NCI-H82 treated with DMSO at 0.1 percent for 48 hours (cell line): ENCODE measurements around the gene SLC25A13.

ENCODE experiments used
- DNase-seq: peaks from one replicate; lab custom pipeline; 2025; ENCODE audit not compliant: unreplicated experiment; lab: John Stamatoyannopoulos, UW

The SLC25A13 gene

GRCh38 chr7:96211954-96212353 is 109.9 kb downstream of the SLC25A13 start:
- DNase-seq = no peak

DNA sequence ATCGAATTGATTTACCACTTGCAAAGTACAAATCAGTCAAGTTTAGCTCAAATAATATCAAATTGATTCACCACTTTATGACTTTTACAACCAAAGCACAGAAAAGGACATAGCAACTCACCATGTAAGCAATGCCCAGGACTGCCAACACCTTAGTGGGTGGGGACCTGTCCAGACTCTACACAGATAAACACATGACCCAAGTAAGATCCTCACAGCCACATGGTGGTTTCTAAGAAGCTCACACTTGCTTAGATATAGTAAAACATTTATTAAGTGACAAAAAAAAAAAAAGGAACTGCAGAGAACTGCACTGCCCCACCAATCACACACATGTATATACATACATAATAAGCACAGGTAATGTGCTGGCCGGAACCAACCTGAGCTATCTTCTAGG is 116.2 kb downstream of the SLC25A13 start:
- no peak for DNase-seq

GRCh38 chr7:96204601-96205000 is 117.3 kb downstream of the SLC25A13 start:
- no peak for DNase-seq

DNA sequence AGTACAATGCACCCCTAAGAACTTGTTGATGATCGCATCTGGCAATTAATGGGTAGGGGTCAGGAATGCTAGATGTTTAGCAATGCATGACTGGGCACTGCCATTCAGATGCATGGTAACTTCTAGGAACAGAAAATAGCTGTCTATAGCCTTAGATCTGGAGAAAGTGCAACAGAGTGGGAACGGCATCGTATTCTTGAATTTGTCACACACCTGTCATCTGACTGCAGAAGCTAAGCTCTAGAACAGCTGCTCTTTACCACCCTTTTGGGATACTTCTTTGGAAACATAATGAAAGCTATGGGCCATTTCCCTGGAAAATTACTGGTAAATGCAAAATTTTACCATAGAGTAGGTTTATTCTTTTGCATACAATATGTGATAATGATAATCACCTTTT is 118.1 kb downstream of the SLC25A13 start:
- no peak for DNase-seq

DNA sequence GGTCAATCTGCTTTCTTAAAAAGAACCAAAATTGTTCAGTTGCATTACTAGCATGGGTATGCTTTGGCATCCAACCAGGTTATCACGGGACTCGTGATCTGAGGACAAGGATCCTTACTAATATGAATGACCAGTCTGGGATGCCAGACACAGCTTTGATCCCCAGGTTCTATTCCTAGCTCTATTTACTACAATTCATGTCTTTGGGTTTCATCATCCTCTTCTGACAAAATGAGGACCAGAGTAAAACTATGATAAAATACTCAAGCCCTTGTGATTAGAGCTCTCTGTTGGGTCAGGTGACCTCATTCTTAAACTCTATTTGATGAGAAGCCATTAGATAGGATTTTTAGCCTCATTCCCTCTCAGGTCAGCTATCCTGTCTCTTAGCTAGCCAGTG is 119.8 kb downstream of the SLC25A13 start:
- no peak for DNase-seq

DNA sequence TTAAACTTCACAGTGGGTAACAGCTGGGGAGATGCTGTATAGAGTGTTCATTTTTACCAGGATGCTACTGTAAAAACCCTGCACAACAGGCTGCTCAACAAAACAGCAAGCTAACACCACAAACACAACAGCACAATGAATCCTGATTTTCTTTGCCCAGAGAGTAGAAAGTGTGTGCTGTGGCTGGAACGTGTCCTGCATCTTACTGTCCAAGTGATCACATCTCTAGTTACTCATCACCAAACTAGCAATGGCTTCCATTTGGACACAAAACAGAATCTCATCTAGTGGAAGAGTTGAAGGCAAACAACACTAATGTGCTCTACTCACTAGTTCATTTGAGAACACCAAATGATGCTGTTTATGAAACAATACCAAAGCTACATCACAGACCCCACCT is 121.2 kb downstream of the SLC25A13 start:
- no peak for DNase-seq

DNA sequence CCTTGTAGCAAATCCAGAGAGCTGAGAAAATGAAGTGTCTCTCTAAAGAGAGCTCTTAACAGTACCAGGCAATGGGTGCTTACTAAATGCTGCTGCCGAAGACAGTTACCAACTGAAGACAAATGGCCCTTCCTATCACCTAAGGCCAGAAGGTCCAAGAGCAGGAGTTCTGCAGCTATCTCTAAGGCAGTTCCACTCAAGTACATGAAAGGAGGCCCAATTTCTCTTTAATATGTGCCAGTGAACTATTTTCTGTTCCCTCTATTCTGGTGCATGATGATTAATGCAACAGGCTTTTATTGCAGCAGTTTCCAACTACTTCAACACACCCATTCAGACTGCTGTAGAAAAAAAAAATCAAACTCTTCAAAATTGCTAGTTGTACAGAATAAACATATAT is 122.5 kb downstream of the SLC25A13 start:
- DNase-seq = no peak

GRCh38 chr7:96198047-96198636 is 123.8 kb downstream of the SLC25A13 start:
- no peak for DNase-seq

GRCh38 chr7:96196676-96197075 is 125.2 kb downstream of the SLC25A13 start:
- no peak for DNase-seq

DNA sequence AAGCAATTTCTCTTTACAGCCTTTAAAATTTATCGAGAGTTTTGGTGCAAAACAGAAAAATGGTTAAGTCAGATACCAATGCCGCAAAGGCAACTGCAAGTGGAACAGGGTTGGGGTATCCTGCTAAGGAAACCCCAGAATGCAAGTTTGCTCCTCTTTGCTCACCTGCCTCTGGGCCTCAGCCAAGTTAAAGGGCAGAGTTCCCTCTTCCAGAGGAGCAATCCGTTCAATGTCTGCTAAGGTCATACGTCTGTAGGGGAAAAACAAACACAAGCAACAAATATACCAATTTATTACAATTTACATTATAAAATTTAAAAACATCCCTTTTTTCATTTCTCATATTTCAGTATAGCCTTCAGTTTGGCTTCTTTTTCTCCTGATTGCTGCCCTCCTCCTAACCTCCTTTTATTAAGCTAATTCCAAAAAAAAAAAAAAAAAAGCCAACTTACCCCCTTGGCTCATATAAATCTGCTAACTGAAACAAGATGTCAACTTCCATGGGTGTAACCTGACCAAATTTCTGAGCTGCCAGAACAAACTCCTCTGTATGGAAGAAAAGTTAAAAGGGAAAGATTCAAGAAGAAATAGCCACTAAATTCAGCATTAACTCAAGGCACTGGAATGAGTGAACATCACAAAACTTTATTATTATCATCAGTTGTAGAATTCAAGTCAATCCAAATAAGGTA is 132.6 kb downstream of the SLC25A13 start:
- DNase-seq = no peak

- no peak for DNase-seq
Observed at GRCh38 chr7:96188591-96188991, 133.3 kb downstream of the SLC25A13 start.

DNA sequence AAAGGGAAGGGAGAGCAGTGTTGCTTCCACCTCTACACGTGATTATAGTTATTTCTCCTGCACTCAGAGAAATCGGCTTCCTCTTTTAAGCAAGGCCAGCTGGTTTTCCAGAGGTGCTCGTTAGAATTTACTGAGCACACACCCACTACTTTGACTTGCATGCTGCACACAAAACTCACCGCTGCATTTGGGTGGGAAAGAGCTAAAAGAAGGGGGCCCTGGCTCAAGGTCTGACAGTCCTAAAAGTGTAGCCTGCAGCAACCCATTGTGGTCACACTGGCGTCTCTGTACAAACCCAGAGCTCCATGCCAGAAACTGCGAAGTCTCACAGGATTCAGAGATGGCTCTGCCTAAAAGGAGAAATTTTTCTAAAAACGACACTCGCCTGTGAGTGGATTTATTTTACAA is 133.7 kb downstream of the SLC25A13 start:
- DNase-seq = no peak

DNA sequence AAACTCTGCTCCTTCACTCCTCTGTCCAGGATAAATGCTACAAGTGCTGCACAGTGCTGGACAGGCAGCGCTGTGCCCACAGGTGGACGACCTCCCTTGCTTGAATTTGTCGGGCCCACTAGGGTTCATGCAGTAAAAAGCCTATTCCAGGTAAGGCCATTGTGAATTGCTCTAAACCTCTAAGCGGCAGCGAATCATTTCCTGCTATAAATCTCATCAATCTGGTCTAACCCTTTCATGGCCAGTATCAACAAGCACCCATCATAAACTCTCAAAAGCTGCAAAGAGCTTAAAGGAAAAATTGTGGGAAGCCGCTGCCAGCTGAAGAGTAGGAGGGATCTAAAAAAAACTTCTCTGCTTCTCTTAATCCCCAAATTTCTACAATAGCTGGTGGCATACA is 134.2 kb downstream of the SLC25A13 start:
- DNase-seq = no peak

DNA sequence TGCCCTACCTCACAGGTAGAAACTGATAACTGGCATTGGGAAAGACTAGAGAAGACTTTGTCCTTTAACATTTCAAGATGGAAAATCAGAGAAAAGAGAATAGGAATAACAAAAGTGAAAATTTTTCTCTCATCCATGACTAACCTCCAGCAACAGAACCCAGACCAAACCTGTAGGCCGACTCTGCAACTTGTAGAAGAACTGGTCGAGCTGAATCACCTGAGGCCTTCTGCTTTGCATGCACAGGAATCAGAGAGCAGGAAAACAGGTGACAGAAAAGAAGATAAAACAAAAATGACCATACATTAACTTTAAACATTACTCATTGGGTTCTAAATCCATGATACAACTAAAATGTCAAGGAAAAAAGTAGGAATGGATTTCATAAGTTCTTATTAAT is 137.1 kb downstream of the SLC25A13 start:
- no peak for DNase-seq

DNA sequence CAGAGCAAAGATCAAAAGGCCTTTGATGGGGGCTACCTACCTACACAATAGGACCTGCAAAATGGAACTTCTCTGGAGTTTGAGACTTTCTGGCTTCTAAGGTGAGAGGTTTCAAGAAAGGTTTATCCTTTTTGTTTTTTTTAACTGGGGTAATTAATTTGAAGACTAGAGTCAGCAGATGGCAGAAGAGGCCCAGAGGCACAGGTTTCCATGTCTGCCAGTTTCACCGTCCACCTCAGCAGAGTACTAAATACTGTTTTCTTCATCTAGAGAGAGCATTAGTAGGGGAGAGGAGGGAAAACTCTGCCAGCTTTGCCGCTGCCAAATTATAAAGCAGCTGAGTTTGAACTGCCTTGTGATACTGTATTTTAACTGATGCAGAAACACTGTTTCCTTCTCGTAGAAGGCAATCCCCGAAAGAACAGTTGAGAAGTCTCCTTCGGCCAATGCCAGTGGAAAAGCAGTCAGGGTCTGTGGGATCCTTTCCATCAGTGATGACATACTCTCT is 138.7 kb downstream of the SLC25A13 start:
- no peak for DNase-seq

- no peak for DNase-seq
Observed at GRCh38 chr7:96182424-96183158, 139.3 kb downstream of the SLC25A13 start.

- DNase-seq = no peak
Observed at GRCh38 chr7:96181174-96181573, 140.7 kb downstream of the SLC25A13 start.

DNA sequence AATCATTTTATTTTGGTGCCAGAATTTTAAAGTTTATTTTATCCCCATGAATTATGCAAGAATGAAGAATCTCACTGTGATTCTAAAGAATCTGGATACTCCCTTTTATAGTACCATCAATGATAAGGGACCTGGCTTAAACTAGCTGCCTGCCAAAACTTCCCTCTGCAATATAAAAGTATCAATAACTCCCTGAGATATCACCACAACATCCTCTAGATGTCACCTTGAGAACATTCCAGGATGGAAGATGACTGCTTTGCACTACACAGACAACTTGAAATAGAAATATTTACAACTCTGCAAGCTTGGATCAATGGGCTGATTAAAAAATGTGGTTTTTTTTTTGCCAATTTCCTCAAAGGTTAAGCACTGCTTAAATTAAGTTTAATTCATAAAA is 142.1 kb downstream of the SLC25A13 start:
- no peak for DNase-seq

- no peak for DNase-seq
Observed at GRCh38 chr7:96179341-96179740, 142.6 kb downstream of the SLC25A13 start.

GRCh38 chr7:96178581-96178980 is 143.3 kb downstream of the SLC25A13 start:
- DNase-seq = no peak

DNA sequence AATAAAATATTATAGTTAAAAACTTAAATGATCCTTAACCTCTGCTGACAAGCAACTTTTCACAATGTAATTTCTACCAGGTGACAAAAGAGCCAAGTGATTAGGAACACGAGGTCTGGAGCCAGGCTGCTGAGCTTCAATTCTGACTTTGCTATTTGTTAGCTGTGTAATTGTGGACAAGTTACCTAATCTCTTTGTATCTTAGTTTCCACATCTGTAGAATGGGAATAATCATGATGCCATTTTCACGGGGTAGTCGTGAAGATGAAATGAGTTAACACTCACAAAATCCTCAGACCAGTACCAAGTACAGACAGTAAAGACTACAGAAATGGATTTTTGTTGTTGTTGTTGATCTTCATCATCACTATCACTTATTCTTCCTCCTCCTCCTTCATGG is 144.5 kb downstream of the SLC25A13 start:
- no peak for DNase-seq

- no peak for DNase-seq
Observed at GRCh38 chr7:96174812-96175211, 147.1 kb downstream of the SLC25A13 start.
